GM12878 (cell line): ENCODE measurements around the gene RAMP2. TPM values are rescaled to one million over a fixed set of nuclear protein-coding genes. Genes with fewer than 3 reads are reported as not detected.

Experiments
- BACH1 ChIP-seq: fragments of 450-650 bp; IDR thresholded peaks from 2 replicates; pipeline ENCODE4 v1.6.1; 2017; ENCODE audit warnings: mild to moderate bottlenecking, borderline replicate concordance
- DPF2 ChIP-seq: fragments of 450-650 bp; IDR thresholded peaks from 2 replicates; pipeline ENCODE4 v1.6.1; 2017; ENCODE audit warnings: mild to moderate bottlenecking
- EGR1 ChIP-seq, 2 experiments: IDR thresholded peaks; 1 replicate in 1 of 2; 2 replicates in 1 of 2; pipeline ENCODE4 v1.6.1; 2011 to 2012; ENCODE audit warnings: low read depth in 2 of 2, low read length in 2 of 2, borderline replicate concordance in 1 of 2, mild to moderate bottlenecking in 1 of 2, moderate library complexity in 1 of 2
- GABPA ChIP-seq: IDR thresholded peaks from 2 replicates; pipeline ENCODE4 v1.6.1; 2014; ENCODE audit warnings: antibody characterized with exemption, low read depth, mild to moderate bottlenecking, inconsistent platforms
- HCFC1 ChIP-seq: fragments of 150-350 bp; IDR thresholded peaks from 2 replicates; pipeline ENCODE4 v1.6.1; 2014; ENCODE audit warnings: low read length
- HDAC2 ChIP-seq: fragments of 200-600 bp; sonication (generic); IDR thresholded peaks from 2 replicates; pipeline ENCODE4 v1.6.1; 2017
- MTA2 ChIP-seq: fragments of 450-650 bp; IDR thresholded peaks from 2 replicates; pipeline ENCODE4 v1.6.1; 2016; ENCODE audit warnings: low read depth, mild to moderate bottlenecking, moderate library complexity
- MTA3 ChIP-seq: IDR thresholded peaks from 2 replicates; pipeline ENCODE4 v1.6.1; 2012; ENCODE audit warnings: low read length, inconsistent platforms, borderline replicate concordance
- MYC ChIP-seq: IDR thresholded peaks from 2 replicates; pipeline ENCODE4 v1.6.1; 2011; ENCODE audit warnings: mild to moderate bottlenecking, low read length, moderate library complexity, inconsistent platforms; ENCODE audit not compliant: insufficient read depth, insufficient replicate concordance, insufficient read length, severe bottlenecking
- NR2F1 ChIP-seq: fragments of 450-650 bp; conservative IDR thresholded peaks from 2 replicates; pipeline ENCODE4 v1.6.1; 2017; ENCODE audit warnings: mild to moderate bottlenecking
- POLR2AphosphoS2 ChIP-seq: IDR thresholded peaks from 2 replicates; pipeline ENCODE4 v1.6.1; 2011; ENCODE audit warnings: low read depth, mild to moderate bottlenecking, low read length, improper control_type of control experiment, moderate library complexity
- RBBP5 ChIP-seq: fragments of 200-600 bp; sonication (generic); conservative IDR thresholded peaks from 2 replicates; pipeline ENCODE4 v1.6.1; 2016
- RCOR1 ChIP-seq: conservative IDR thresholded peaks from 2 replicates; pipeline ENCODE4 v1.6.1; 2012; ENCODE audit warnings: low read depth, low read length, improper control_type of control experiment
- SMAD1 ChIP-seq: fragments of 450-650 bp; IDR thresholded peaks from 2 replicates; pipeline ENCODE4 v1.6.1; 2018; ENCODE audit warnings: mild to moderate bottlenecking, low read depth; ENCODE audit not compliant: partially characterized antibody
- STAT3 ChIP-seq: IDR thresholded peaks from 2 replicates; pipeline ENCODE4 v1.6.1; 2011; ENCODE audit warnings: low read depth, low read length, improper control_type of control experiment
- ZNF384 ChIP-seq: IDR thresholded peaks from 2 replicates; pipeline ENCODE4 v1.6.1; 2012; ENCODE audit warnings: low read depth, mild to moderate bottlenecking, low read length, improper control_type of control experiment, borderline replicate concordance
- ZZZ3 ChIP-seq: IDR thresholded peaks from 2 replicates; pipeline ENCODE4 v1.6.1; 2011; ENCODE audit warnings: low read depth; ENCODE audit not compliant: control insufficient read depth, insufficient read length
- polyA plus RNA-seq, 11 experiments: library from polyadenylated mRNA; depleted of rRNA in 4 of 11; unstranded in 6 of 11; stranded (reverse) in 5 of 11; fragments of >200 nt; fragmentation: Nextera tagmentation in 4 of 11; fragmentation: Illumina TruSeq in 1 of 11; extraction: Ambion mirVana in 4 of 11; extraction: Trizol in 1 of 11; gene quantifications; 1 replicate in 1 of 11; 2 replicates in 10 of 11; pipeline versions ENCODE4 v1.2.1 to v1.2.3, GENCODE V29; 2011 to 2016; ENCODE audit warnings: inconsistent platforms in 2 of 11, missing spikeins in 2 of 11, low read depth in 1 of 11
- total RNA-seq, 4 experiments: library from RNA; depleted of rRNA in 3 of 4; stranded (reverse); fragments of >200 nt in 3 of 4; fragmentation: Illumina TruSeq in 1 of 4; extraction: Trizol in 1 of 4; gene quantifications; 2 replicates each; pipeline versions ENCODE4 v1.2.1 to v1.2.3, GENCODE V29; 2013 to 2021
- TF ChIP-seq, protein P1 (sequence below): fragments of 450-650 bp; IDR thresholded peaks from 2 replicates; pipeline ENCODE4 v1.6.1; 2017; ENCODE audit warnings: mild to moderate bottlenecking
- TF ChIP-seq, protein P2 (sequence below): IDR thresholded peaks from 2 replicates; pipeline ENCODE4 v1.6.1; 2011; ENCODE audit warnings: borderline replicate concordance, low read depth, mild to moderate bottlenecking, moderate library complexity, low read length; ENCODE audit not compliant: insufficient read depth, poor library complexity, severe bottlenecking
- TF ChIP-seq, protein P3 (sequence below): fragments of 450-650 bp; IDR thresholded peaks from 2 replicates; pipeline ENCODE4 v1.6.1; 2016; ENCODE audit warnings: mild to moderate bottlenecking
- TF ChIP-seq, protein P4 (sequence below): fragments of 450-650 bp; IDR thresholded peaks from 2 replicates; pipeline ENCODE4 v1.6.1; 2017; ENCODE audit warnings: mild to moderate bottlenecking, moderate library complexity

The RAMP2 gene
- total and polyA plus RNA-seq, 10 of the 15 experiments (the other 5 are each of a cell fraction or from before 2014, with no cell fraction given) = 0.14 to 0.32 (median 0.21) TPM; not detected in 4

DNA sequence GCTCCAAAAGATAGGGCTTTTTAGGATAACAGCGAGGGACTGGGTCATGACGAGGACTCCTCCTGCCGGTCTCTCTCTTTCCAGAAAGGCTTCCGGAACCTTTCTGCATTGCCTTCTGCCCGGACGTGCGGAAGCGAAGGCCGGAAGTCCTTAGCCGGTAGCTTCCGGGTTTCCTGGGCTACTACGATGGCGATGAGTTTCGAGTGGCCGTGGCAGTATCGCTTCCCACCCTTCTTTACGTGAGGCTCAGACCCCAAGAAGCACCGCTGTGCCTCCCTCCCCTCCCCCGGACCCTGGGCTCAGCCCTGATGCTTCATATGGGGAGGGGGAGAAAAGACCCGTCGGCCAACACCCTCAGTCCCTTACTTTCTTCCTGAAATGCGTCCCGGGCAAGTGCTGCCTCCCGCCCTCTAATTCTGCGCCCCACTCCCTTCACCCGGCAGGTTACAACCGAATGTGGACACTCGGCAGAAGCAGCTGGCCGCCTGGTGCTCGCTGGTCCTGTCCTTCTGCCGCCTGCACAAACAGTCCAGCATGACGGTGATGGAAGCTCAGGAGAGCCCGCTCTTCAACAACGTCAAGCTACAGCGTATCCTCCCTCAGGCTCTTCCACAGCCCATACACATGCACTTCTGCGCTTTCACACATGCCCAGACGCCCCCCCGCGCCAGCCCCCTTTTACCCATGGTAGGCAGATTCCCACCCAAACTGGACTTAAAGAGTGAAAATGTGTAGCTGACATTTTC lies 12.4 kb downstream of the RAMP2 start, which contains the start of gene VPS25 (continued):
- TF ChIP-seq, protein P1, sequence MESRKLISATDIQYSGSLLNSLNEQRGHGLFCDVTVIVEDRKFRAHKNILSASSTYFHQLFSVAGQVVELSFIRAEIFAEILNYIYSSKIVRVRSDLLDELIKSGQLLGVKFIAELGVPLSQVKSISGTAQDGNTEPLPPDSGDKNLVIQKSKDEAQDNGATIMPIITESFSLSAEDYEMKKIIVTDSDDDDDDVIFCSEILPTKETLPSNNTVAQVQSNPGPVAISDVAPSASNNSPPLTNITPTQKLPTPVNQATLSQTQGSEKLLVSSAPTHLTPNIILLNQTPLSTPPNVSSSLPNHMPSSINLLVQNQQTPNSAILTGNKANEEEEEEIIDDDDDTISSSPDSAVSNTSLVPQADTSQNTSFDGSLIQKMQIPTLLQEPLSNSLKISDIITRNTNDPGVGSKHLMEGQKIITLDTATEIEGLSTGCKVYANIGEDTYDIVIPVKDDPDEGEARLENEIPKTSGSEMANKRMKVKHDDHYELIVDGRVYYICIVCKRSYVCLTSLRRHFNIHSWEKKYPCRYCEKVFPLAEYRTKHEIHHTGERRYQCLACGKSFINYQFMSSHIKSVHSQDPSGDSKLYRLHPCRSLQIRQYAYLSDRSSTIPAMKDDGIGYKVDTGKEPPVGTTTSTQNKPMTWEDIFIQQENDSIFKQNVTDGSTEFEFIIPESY = no peak
- TF ChIP-seq DPF2 (no peak; the same call in 1 of the 2 replicates), GABPA (peak; percentile 99), BACH1 (no peak; the same call in 1 of the 2 replicates), HCFC1 (peak; percentile 82), ZNF384 (no peak), RBBP5 (no peak), RCOR1 (no peak), HDAC2 (no peak), SMAD1 (peak; percentile 75), ZZZ3 (peak; percentile 68), MYC (no peak), MTA3 (no peak; the same call in 1 of the 2 replicates), STAT3 (no peak), EGR1 (IDR thresholded peaks at IDR 0.05; ENCODE audit: borderline replicate concordance in 1 of 2, low read depth in 2 of 2, low read length in 2 of 2) (peak; percentile 59 to 85; a peak in 2 of 3 replicates), NR2F1 (0 out of 2 replicates have a peak, but pooled peaks have one; percentile 11), MTA2 (peak; percentile 38; the same call in 1 of the 2 replicates), POLR2AphosphoS2 (peak; percentile 79; the same call in 1 of the 2 replicates)
- TF ChIP-seq, protein P2, sequence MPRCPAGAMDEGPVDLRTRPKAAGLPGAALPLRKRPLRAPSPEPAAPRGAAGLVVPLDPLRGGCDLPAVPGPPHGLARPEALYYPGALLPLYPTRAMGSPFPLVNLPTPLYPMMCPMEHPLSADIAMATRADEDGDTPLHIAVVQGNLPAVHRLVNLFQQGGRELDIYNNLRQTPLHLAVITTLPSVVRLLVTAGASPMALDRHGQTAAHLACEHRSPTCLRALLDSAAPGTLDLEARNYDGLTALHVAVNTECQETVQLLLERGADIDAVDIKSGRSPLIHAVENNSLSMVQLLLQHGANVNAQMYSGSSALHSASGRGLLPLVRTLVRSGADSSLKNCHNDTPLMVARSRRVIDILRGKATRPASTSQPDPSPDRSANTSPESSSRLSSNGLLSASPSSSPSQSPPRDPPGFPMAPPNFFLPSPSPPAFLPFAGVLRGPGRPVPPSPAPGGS = no peak
- TF ChIP-seq, protein P3, sequence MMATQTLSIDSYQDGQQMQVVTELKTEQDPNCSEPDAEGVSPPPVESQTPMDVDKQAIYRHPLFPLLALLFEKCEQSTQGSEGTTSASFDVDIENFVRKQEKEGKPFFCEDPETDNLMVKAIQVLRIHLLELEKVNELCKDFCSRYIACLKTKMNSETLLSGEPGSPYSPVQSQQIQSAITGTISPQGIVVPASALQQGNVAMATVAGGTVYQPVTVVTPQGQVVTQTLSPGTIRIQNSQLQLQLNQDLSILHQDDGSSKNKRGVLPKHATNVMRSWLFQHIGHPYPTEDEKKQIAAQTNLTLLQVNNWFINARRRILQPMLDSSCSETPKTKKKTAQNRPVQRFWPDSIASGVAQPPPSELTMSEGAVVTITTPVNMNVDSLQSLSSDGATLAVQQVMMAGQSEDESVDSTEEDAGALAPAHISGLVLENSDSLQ = peak; percentile 71
- TF ChIP-seq, protein P4, sequence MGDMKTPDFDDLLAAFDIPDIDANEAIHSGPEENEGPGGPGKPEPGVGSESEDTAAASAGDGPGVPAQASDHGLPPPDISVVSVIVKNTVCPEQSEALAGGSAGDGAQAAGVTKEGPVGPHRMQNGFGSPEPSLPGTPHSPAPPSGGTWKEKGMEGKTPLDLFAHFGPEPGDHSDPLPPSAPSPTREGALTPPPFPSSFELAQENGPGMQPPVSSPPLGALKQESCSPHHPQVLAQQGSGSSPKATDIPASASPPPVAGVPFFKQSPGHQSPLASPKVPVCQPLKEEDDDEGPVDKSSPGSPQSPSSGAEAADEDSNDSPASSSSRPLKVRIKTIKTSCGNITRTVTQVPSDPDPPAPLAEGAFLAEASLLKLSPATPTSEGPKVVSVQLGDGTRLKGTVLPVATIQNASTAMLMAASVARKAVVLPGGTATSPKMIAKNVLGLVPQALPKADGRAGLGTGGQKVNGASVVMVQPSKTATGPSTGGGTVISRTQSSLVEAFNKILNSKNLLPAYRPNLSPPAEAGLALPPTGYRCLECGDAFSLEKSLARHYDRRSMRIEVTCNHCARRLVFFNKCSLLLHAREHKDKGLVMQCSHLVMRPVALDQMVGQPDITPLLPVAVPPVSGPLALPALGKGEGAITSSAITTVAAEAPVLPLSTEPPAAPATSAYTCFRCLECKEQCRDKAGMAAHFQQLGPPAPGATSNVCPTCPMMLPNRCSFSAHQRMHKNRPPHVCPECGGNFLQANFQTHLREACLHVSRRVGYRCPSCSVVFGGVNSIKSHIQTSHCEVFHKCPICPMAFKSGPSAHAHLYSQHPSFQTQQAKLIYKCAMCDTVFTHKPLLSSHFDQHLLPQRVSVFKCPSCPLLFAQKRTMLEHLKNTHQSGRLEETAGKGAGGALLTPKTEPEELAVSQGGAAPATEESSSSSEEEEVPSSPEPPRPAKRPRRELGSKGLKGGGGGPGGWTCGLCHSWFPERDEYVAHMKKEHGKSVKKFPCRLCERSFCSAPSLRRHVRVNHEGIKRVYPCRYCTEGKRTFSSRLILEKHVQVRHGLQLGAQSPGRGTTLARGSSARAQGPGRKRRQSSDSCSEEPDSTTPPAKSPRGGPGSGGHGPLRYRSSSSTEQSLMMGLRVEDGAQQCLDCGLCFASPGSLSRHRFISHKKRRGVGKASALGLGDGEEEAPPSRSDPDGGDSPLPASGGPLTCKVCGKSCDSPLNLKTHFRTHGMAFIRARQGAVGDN = peak; percentile 63
